Endodermal cell (in vitro differentiated cells): ENCODE measurements around the gene CBX7. TPM values are rescaled to one million over a fixed set of nuclear protein-coding genes. Genes with fewer than 3 reads are reported as not detected.

Experiments used
- DNase-seq: peaks from one replicate; pipeline ENCODE4 v3.0.0-alpha.2; 2017
- H3K27ac ChIP-seq: 2 replicates; pipeline ENCODE4 v1.5.1; 2013; ENCODE audit warnings: mild to moderate bottlenecking, low read depth, low read length, moderate library complexity
- H3K27me3 ChIP-seq: 2 replicates; pipeline ENCODE4 v1.6.1; 2013; ENCODE audit warnings: mild to moderate bottlenecking, low read length, moderate library complexity; ENCODE audit not compliant: insufficient read depth, control insufficient read depth, poor library complexity, severe bottlenecking
- H3K36me3 ChIP-seq: 2 replicates; pipeline ENCODE4 v1.7.0; 2013; ENCODE audit warnings: mild to moderate bottlenecking, low read length, moderate library complexity; ENCODE audit not compliant: control insufficient read depth, insufficient read depth
- H3K4me1 ChIP-seq: one replicate; pipeline ENCODE4 v1.7.0; 2013; ENCODE audit warnings: low read length; ENCODE audit not compliant: control insufficient read depth, insufficient read depth
- H3K4me3 ChIP-seq: 2 replicates; pipeline ENCODE4 v1.5.1; 2013; ENCODE audit warnings: mild to moderate bottlenecking, low read length, moderate library complexity
- H3K9ac ChIP-seq: 2 replicates; pipeline ENCODE4 v1.6.1; 2013; ENCODE audit warnings: mild to moderate bottlenecking, low read length, moderate library complexity; ENCODE audit not compliant: poor library complexity, severe bottlenecking; ENCODE audit errors: extremely low read depth
- H3K9me3 ChIP-seq: 2 replicates; pipeline ENCODE4 v1.6.1; 2013; ENCODE audit warnings: mild to moderate bottlenecking, low read length, moderate library complexity; ENCODE audit not compliant: control insufficient read depth
- H3K27ac Mint-ChIP-seq: 2 replicates; pipeline ENCODE4 v1.8.0; 2020; ENCODE audit warnings: mixed read lengths
- H3K27me3 Mint-ChIP-seq: 2 replicates; pipeline ENCODE4 v1.8.0; 2021; ENCODE audit warnings: mild to moderate bottlenecking, mixed read lengths; ENCODE audit not compliant: insufficient read depth
- H3K36me3 Mint-ChIP-seq: 2 replicates; pipeline ENCODE4 v1.8.0; 2020; ENCODE audit warnings: low read depth, mixed read lengths
- H3K4me1 Mint-ChIP-seq: 2 replicates; pipeline ENCODE4 v1.8.0; 2020; ENCODE audit warnings: mixed read lengths
- H3K4me3 Mint-ChIP-seq: 2 replicates; pipeline ENCODE4 v1.8.0; 2020; ENCODE audit warnings: mild to moderate bottlenecking, moderate library complexity, mixed read lengths
- H3K9me3 Mint-ChIP-seq: 2 replicates; pipeline ENCODE4 v1.8.0; 2020; ENCODE audit warnings: mild to moderate bottlenecking, mixed read lengths
- WGBS, 2 experiments: methylation state at CpG; one replicate each; pipeline versions ENCODE4 v1.1.5 to v1.1.7; 2013; ENCODE audit warnings: missing lambda C conversion rate in 2 of 2, mixed read lengths in 1 of 2; ENCODE audit not compliant: insufficient coverage in 1 of 2, insufficient read length in 1 of 2; 5-methylcytosine and 5-hydroxymethylcytosine counted together
- long read RNA-seq, 4 experiments: library from polyadenylated mRNA in 2 of 4; library from RNA in 1 of 4; library from capped mRNA in 1 of 4; stranded (forward) in 3 of 4; unstranded in 1 of 4; transcript quantifications; one replicate each; pipeline ENCODE4 v2.0.0, GENCODE V29; 2020 to 2021; ENCODE audit warnings: inconsistent platforms in 1 of 4
- polyA plus RNA-seq, 2 experiments: library from polyadenylated mRNA; stranded (reverse); fragments of 50-300 nt; gene quantifications; one replicate each; pipeline ENCODE4 v1.2.3, GENCODE V29; 2013
- total RNA-seq, 2 donors: library from RNA; stranded (reverse); fragmentation: NEBNext Ultra II Directional in 1 of 2; extraction: Animal tissue kit (Norgen Biotek cat#: 25700) in 1 of 2; gene quantifications; 2 replicates in 1 of 2; 3 replicates in 1 of 2; pipeline ENCODE4 v1.2.1, GENCODE V29; 2021
- TF ChIP-seq, protein P1 (sequence below): fragments of 200-600 bp; sonication (generic); conservative IDR thresholded peaks from 2 replicates; pipeline ENCODE4 v1.5.0; 2021; ENCODE audit warnings: antibody characterized with exemption, mild to moderate bottlenecking

The CBX7 gene
- 10 to 100 TPM; 14.2 to 22.0 TPM for total RNA-seq
- polyA plus RNA-seq (2013, experiment 1 of 2) = 6.0 TPM
- 5.8 TPM for polyA plus RNA-seq (2013, experiment 2 of 2)
- long read RNA-seq, experiment 1, partial matches to known transcripts = 1 of 8 reads
- long read RNA-seq, experiment 1, other reads (novel, unspliced or antisense) = 7 of 8 reads
- long read RNA-seq, experiment 2, full-length matches to known transcripts = 9 of 19 reads
- long read RNA-seq, experiment 2, partial matches to known transcripts = 0 of 19 reads
- long read RNA-seq, experiment 2, other reads (novel, unspliced or antisense) = 10 of 19 reads
- long read RNA-seq, experiment 3, partial matches to known transcripts = 5 of 7 reads
- long read RNA-seq, experiment 3, other reads (novel, unspliced or antisense) = 2 of 7 reads
- long read RNA-seq, experiment 4, partial matches to known transcripts = 0 of 2 reads
- long read RNA-seq, experiment 4, other reads (novel, unspliced or antisense) = 2 of 2 reads

DNA sequence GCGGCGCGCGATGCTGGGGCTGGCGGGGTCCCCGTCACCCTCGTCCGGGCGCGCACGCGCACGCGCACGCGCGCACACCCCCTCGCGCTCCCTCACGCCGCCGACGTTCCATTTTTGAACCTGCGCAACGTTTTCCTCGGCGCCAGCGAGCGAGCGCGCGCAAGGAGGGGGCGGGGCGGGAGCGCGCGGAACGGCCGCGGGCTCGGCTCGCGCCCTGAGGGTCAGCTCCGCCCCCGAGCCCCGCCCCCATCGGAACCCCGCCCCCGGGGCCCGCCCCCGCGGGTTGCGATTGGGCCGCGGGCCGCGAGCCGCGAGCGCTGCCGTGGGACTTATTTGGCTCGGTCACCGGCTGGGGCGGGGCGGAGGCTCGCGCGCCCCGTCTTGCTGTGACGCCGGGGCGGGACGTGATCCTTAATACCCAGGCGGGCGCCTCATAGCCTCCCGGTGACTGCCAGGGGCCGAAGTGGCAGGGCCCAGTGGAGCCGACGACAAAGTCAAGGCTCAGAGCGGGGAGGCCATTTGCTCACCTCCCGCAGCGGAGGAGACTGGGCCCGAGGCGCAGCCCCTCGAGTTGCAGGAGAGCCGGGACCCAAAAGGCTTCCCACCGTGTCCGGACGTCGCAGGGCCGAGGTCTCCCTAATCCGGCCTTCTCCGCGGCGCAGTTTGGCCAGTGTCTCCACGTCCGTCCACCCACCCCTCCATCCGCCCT, at the start of gene CBX7:
CBX7 (minus strand) TSS at position 170 of the 709 bp plus-strand sequence. CDS start 236 bp downstream, outside the sequence.
- TF ChIP-seq, protein P1, sequence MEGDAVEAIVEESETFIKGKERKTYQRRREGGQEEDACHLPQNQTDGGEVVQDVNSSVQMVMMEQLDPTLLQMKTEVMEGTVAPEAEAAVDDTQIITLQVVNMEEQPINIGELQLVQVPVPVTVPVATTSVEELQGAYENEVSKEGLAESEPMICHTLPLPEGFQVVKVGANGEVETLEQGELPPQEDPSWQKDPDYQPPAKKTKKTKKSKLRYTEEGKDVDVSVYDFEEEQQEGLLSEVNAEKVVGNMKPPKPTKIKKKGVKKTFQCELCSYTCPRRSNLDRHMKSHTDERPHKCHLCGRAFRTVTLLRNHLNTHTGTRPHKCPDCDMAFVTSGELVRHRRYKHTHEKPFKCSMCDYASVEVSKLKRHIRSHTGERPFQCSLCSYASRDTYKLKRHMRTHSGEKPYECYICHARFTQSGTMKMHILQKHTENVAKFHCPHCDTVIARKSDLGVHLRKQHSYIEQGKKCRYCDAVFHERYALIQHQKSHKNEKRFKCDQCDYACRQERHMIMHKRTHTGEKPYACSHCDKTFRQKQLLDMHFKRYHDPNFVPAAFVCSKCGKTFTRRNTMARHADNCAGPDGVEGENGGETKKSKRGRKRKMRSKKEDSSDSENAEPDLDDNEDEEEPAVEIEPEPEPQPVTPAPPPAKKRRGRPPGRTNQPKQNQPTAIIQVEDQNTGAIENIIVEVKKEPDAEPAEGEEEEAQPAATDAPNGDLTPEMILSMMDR = no peak
- Histone ChIP-seq H3K4me1 (peaks cover 10% of the 10 kb centered on the region), H3K4me3 (peak within 1 kb of the TSS; percentile 78), H3K27me3 (peaks cover 25% of the 10 kb centered on the region), H3K27ac (no peak within 1 kb of the TSS), H3K9ac (peak within 1 kb of the TSS; percentile 48), H3K9me3 (no peaks in the 10 kb centered on the region), H3K36me3 (no peaks in the 10 kb centered on the region)
- 1% methylated on average over 19 to 98 of the region's 98 CpGs for WGBS, 2 experiments
- peak; percentile 95 for DNase-seq
- H3K27me3 Mint-ChIP-seq = peaks cover 28% of the 10 kb centered on the region
- H3K36me3 Mint-ChIP-seq = no peaks in the 10 kb centered on the region
- peak within 1 kb of the TSS; percentile 83 for H3K27ac Mint-ChIP-seq
- H3K4me1 Mint-ChIP-seq = peaks cover 8% of the 10 kb centered on the region
- H3K4me3 Mint-ChIP-seq = peak within 1 kb of the TSS; percentile 67
- H3K9me3 Mint-ChIP-seq = no peaks in the 10 kb centered on the region

DNA sequence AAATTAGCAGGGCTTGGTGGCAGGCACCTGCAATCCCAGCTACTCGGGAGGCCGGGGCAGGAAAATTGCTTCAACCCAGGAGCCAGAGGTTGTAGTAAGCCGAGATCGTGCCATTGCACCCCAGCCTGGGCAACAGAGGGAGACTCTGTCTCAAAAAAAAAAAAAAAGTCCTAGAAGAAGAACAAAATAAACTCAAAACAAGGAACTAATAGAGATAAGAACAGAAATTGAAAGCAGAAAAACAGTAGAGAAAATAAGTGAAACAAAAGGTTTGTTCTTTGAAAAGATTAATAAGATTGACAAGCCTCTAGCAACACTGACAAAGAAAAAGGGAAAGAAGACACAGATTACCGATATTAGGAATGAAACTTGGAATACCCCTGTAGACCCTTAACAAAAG, 45.1 kb upstream of the CBX7 start:
- Histone ChIP-seq H3K27me3 (no peaks in the 10 kb centered on the region), H3K9ac (no peak overlapping the region), H3K27ac (no peak overlapping the region), H3K4me3 (no peak overlapping the region), H3K9me3 (peaks cover 9% of the 10 kb centered on the region), H3K4me1 (no peaks in the 10 kb centered on the region), H3K36me3 (no peaks in the 10 kb centered on the region)
- H3K27me3 Mint-ChIP-seq = peaks cover 1% of the 10 kb centered on the region
- no peaks in the 10 kb centered on the region for H3K4me1 Mint-ChIP-seq
- no peak overlapping the region for H3K27ac Mint-ChIP-seq
- TF ChIP-seq, protein P1 = no peak
- H3K4me3 Mint-ChIP-seq = no peak overlapping the region
- peak; percentile 10 for DNase-seq
- WGBS, 2 experiments = 96% methylated on average over 4 of the region's 5 CpGs; no CpG with 5 or more reads in 1 of the 2 experiments
- peaks cover 15% of the 10 kb centered on the region for H3K9me3 Mint-ChIP-seq
- peaks cover 2% of the 10 kb centered on the region for H3K36me3 Mint-ChIP-seq

DNA sequence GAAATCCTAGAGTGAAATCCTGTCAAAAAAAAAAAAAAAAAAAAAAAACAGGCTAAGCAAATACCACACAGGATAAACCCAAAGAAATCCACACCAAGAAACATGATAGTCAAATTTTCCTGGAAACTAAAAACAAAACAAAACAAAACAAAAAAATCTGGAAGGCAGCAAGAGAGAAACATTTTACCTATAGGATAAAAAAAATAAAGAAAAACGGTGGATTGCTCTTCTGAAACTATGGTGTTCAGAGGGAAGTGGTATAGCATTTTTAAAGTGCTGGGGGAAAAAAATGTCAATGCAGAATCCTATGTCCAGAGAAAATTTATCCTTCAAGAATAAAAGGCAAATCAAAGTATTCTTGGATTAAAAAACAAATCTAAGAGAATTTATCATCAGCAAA, 41.6 kb upstream of the CBX7 start:
- Mint-ChIP-seq H3K4me1 (no peaks in the 10 kb centered on the region), H3K27me3 (no peaks in the 10 kb centered on the region), H3K9me3 (peaks cover 6% of the 10 kb centered on the region), H3K4me3 (no peak overlapping the region), H3K36me3 (peaks cover 2% of the 10 kb centered on the region), H3K27ac (no peak overlapping the region)
- no peak overlapping the region for H3K27ac ChIP-seq
- no peak overlapping the region for H3K4me3 ChIP-seq
- H3K9me3 ChIP-seq = peaks cover 6% of the 10 kb centered on the region
- no peaks in the 10 kb centered on the region for H3K36me3 ChIP-seq
- no peaks in the 10 kb centered on the region for H3K27me3 ChIP-seq
- 0% methylated on average over 1 of the region's 1 CpG for WGBS, 2 experiments
- H3K9ac ChIP-seq = no peak overlapping the region
- H3K4me1 ChIP-seq = no peaks in the 10 kb centered on the region
- no peak for DNase-seq
- TF ChIP-seq, protein P1 = no peak
